Mesenteric fat pad (tissue), 1 donor: ENCODE data around the gene RNASE12. TPM values are rescaled to one million over a fixed set of nuclear protein-coding genes. Genes with fewer than 3 reads are reported as not detected.

ENCODE experiments used
- total RNA-seq: library from RNA; stranded (reverse); fragmentation: NEBNext Ultra II Directional; extraction: Animal tissue kit (Norgen Biotek cat#: 25700); gene quantifications from one replicate; pipeline ENCODE4 v1.2.1, GENCODE V29; 2021
- donor health status: DM: yes; HTN: yes; CAD: no.

The RNASE12 gene
- total RNA-seq, 1 donor from 2014 or later, result not detected

Other genes with a start within 250 kb of the RNASE12 start
- gene PARP2, start 247.7 kb downstream of the RNASE12 start, total RNA-seq, result 9.8 TPM
- 37.1 TPM for gene TEP1, start 177.9 kb downstream of the RNASE12 start, total RNA-seq
- gene KLHL33, start 155.2 kb downstream of the RNASE12 start, total RNA-seq, result 0.35 TPM
- 23.3 TPM for gene OSGEP, start 136.6 kb downstream of the RNASE12 start, total RNA-seq
- 118 TPM for gene APEX1, start 136.2 kb downstream of the RNASE12 start, total RNA-seq
- 28.0 TPM for gene PIP4P1, start 129.9 kb downstream of the RNASE12 start, total RNA-seq
- 69.1 TPM for gene PNP, start 122.0 kb downstream of the RNASE12 start, total RNA-seq
- not detected for gene RNASE10, start 85.8 kb downstream of the RNASE12 start, total RNA-seq
- gene RNASE9, start 30.3 kb downstream of the RNASE12 start, total RNA-seq, result not detected
- not detected for gene RNASE11, start 3.4 kb downstream of the RNASE12 start, total RNA-seq
- gene OR6S1, start 50.3 kb upstream of the RNASE12 start, total RNA-seq, result not detected
- gene RNASE4, start 93.2 kb upstream of the RNASE12 start, total RNA-seq, result 67.0 TPM
- 38.9 TPM for gene ANG, start 97.4 kb upstream of the RNASE12 start, total RNA-seq
- gene EDDM3A, start 154.5 kb upstream of the RNASE12 start, total RNA-seq, result not detected
- not detected for gene EDDM3B, start 177.0 kb upstream of the RNASE12 start, total RNA-seq
- gene RNASE6, start 189.9 kb upstream of the RNASE12 start, total RNA-seq, result 19.3 TPM
- 641 TPM for gene RNASE1, start 211.5 kb upstream of the RNASE12 start, total RNA-seq